Upper lobe of left lung (tissue), 4 donors: ENCODE results near the gene SSB.

ENCODE experiments used
- POLR2A ChIP-seq, 4 donors: fragments of 450-650 bp; IDR thresholded peaks; one replicate each; pipeline ENCODE4 v1.5.1; 2016 to 2017; ENCODE audit warnings: antibody characterized with exemption in 4 of 4, mild to moderate bottlenecking in 2 of 4
- POLR2AphosphoS5 ChIP-seq, 2 donors: sonication (generic); formaldehyde crosslinking; IDR thresholded peaks; one replicate each; pipeline ENCODE4 v1.5.1; 2017; ENCODE audit warnings: antibody characterized with exemption in 2 of 2
- TF ChIP-seq, protein P1 (sequence below), 6 experiments: fragments of 450-650 bp in 4 of 6; fragments of 200-600 bp in 2 of 6; sonication (generic) in 2 of 6; IDR thresholded peaks; one replicate each; pipeline ENCODE4 v1.5.1; 2016 to 2019; ENCODE audit warnings: antibody characterized with exemption in 6 of 6

GRCh38 chr2:169859423-169859822 is 60.8 kb downstream of the SSB start:
- TF ChIP-seq POLR2A (IDR thresholded peaks at IDR 0.05) (no peak), POLR2AphosphoS5 (IDR thresholded peaks at IDR 0.05) (no peak)
- TF ChIP-seq, protein P1, sequence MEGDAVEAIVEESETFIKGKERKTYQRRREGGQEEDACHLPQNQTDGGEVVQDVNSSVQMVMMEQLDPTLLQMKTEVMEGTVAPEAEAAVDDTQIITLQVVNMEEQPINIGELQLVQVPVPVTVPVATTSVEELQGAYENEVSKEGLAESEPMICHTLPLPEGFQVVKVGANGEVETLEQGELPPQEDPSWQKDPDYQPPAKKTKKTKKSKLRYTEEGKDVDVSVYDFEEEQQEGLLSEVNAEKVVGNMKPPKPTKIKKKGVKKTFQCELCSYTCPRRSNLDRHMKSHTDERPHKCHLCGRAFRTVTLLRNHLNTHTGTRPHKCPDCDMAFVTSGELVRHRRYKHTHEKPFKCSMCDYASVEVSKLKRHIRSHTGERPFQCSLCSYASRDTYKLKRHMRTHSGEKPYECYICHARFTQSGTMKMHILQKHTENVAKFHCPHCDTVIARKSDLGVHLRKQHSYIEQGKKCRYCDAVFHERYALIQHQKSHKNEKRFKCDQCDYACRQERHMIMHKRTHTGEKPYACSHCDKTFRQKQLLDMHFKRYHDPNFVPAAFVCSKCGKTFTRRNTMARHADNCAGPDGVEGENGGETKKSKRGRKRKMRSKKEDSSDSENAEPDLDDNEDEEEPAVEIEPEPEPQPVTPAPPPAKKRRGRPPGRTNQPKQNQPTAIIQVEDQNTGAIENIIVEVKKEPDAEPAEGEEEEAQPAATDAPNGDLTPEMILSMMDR (IDR thresholded peaks at IDR 0.05), result no peak
